ENCODE results near the gene ARHGEF7. TPM values are rescaled to one million over a fixed set of nuclear protein-coding genes. Genes with fewer than 3 reads are reported as not detected.

ARHGEF7 gene
- total RNA-seq, 1 donor from 2014 or later, result 270 TPM

- Mint-ChIP-seq H3K4me1 (ENCODE audit: unreplicated experiment) (peaks cover 28% of the 10 kb centered on the region), H3K9me3 (ENCODE audit: unreplicated experiment) (no peaks in the 10 kb centered on the region), H3K27ac (ENCODE audit: unreplicated experiment) (peak overlapping the region; percentile 8), H3K27me3 (ENCODE audit: unreplicated experiment) (peaks cover 7% of the 10 kb centered on the region), H3K36me3 (ENCODE audit: low read depth, unreplicated experiment) (peaks cover 27% of the 10 kb centered on the region), H3K4me3 (ENCODE audit: unreplicated experiment) (no peak overlapping the region)
- no peak for DNase-seq (ENCODE audit: low spot score)
- no peak for TF ChIP-seq CTCF (IDR thresholded peaks at IDR 0.05; ENCODE audit: unreplicated experiment)
Measured at GRCh38 chr13:111219950-111220349, 104.8 kb downstream of the ARHGEF7 start.

GRCh38 chr13:111225166-111225565, 110.1 kb downstream of the ARHGEF7 start:
- peaks cover 47% of the 10 kb centered on the region for H3K36me3 Mint-ChIP-seq (ENCODE audit: low read depth, unreplicated experiment)
- H3K9me3 Mint-ChIP-seq (ENCODE audit: unreplicated experiment), result no peaks in the 10 kb centered on the region
- peaks cover 7% of the 10 kb centered on the region for H3K27me3 Mint-ChIP-seq (ENCODE audit: unreplicated experiment)
- no peak for DNase-seq (ENCODE audit: low spot score)
- H3K4me3 Mint-ChIP-seq (ENCODE audit: unreplicated experiment), result no peak overlapping the region
- no peak for TF ChIP-seq CTCF (IDR thresholded peaks at IDR 0.05; ENCODE audit: unreplicated experiment)
- peaks cover 36% of the 10 kb centered on the region for H3K4me1 Mint-ChIP-seq (ENCODE audit: unreplicated experiment)
- H3K27ac Mint-ChIP-seq (ENCODE audit: unreplicated experiment), result no peak overlapping the region

GRCh38 chr13:111225810-111226546, 110.9 kb downstream of the ARHGEF7 start:
- no peaks in the 10 kb centered on the region for H3K9me3 Mint-ChIP-seq (ENCODE audit: unreplicated experiment)
- no peak for TF ChIP-seq CTCF (IDR thresholded peaks at IDR 0.05; ENCODE audit: unreplicated experiment)
- no peak overlapping the region for H3K27ac Mint-ChIP-seq (ENCODE audit: unreplicated experiment)
- DNase-seq (ENCODE audit: low spot score), result no peak
- peaks cover 43% of the 10 kb centered on the region for H3K36me3 Mint-ChIP-seq (ENCODE audit: low read depth, unreplicated experiment)
- H3K4me1 Mint-ChIP-seq (ENCODE audit: unreplicated experiment), result peaks cover 44% of the 10 kb centered on the region
- H3K4me3 Mint-ChIP-seq (ENCODE audit: unreplicated experiment), result no peak overlapping the region
- H3K27me3 Mint-ChIP-seq (ENCODE audit: unreplicated experiment), result peaks cover 7% of the 10 kb centered on the region

GRCh38 chr13:111227405-111227804, 112.3 kb downstream of the ARHGEF7 start:
- DNase-seq (ENCODE audit: low spot score), result no peak
- Mint-ChIP-seq H3K36me3 (ENCODE audit: low read depth, unreplicated experiment) (peaks cover 54% of the 10 kb centered on the region), H3K4me1 (ENCODE audit: unreplicated experiment) (peaks cover 55% of the 10 kb centered on the region), H3K27me3 (ENCODE audit: unreplicated experiment) (peaks cover 7% of the 10 kb centered on the region), H3K4me3 (ENCODE audit: unreplicated experiment) (peak overlapping the region; percentile 4), H3K9me3 (ENCODE audit: unreplicated experiment) (no peaks in the 10 kb centered on the region), H3K27ac (ENCODE audit: unreplicated experiment) (no peak overlapping the region)
- TF ChIP-seq CTCF (IDR thresholded peaks at IDR 0.05; ENCODE audit: unreplicated experiment), result no peak

All from endothelial cell (in vitro differentiated cells).